SK-N-SH treated with all-trans-retinoic acid at 6 μM for 48 hours (cell line): ENCODE data around the gene PPP1R16B.

Experiments
- ATAC-seq: fragments of 200-7000 bp; cut with Tn5 transposase; 3 replicates; pipeline ENCODE4 v1.9.1; 2020; ENCODE audit warnings: mild to moderate bottlenecking, moderate library complexity
- ARNTL ChIP-seq: fragments of 450-650 bp; formaldehyde crosslinking; IDR thresholded peaks from 2 replicates; pipeline ENCODE4 v1.5.0; 2020; ENCODE audit warnings: low read depth, mild to moderate bottlenecking, moderate library complexity, borderline replicate concordance
- BACH2 ChIP-seq: fragments of 250-450 bp; sonication (Bioruptor Pico); IDR thresholded peaks from 2 replicates; pipeline ENCODE4 v1.9.0; 2021; ENCODE audit warnings: mild to moderate bottlenecking, borderline replicate concordance
- CSDC2 ChIP-seq: fragments of 250-450 bp; sonication (Bioruptor Pico); IDR thresholded peaks from 2 replicates; pipeline ENCODE4 v1.5.0; 2020; ENCODE audit warnings: mild to moderate bottlenecking, moderate library complexity
- CSRNP3 ChIP-seq: fragments of 250-450 bp; sonication (Bioruptor Pico); IDR thresholded peaks from 2 replicates; pipeline ENCODE4 v1.5.1; 2021; ENCODE audit warnings: mild to moderate bottlenecking, moderate library complexity
- ESRRG ChIP-seq: fragments of 250-450 bp; sonication (Bioruptor Pico); IDR thresholded peaks from 2 replicates; pipeline ENCODE4 v1.6.1; 2021; ENCODE audit warnings: mild to moderate bottlenecking
- GLIS3 ChIP-seq: fragments of 250-450 bp; sonication (Bioruptor Pico); IDR thresholded peaks from 2 replicates; pipeline ENCODE4 v1.5.0; 2020; ENCODE audit warnings: mild to moderate bottlenecking, moderate library complexity
- OSR1 ChIP-seq: fragments of 250-450 bp; sonication (Bioruptor Pico); IDR thresholded peaks from 2 replicates; pipeline ENCODE4 v1.8.0; 2022; ENCODE audit warnings: moderate library complexity, mild to moderate bottlenecking, inconsistent platforms
- PATZ1 ChIP-seq: fragments of 250-450 bp; sonication (Bioruptor Pico); IDR thresholded peaks from 2 replicates; pipeline ENCODE4 v1.8.0; 2020; ENCODE audit warnings: mild to moderate bottlenecking, moderate library complexity, borderline replicate concordance
- PPARA ChIP-seq: fragments of 250-450 bp; sonication (Bioruptor Pico); IDR thresholded peaks from 2 replicates; pipeline ENCODE4 v1.5.0; 2020; ENCODE audit warnings: mild to moderate bottlenecking, borderline replicate concordance
- RARB ChIP-seq: fragments of 250-450 bp; sonication (Bioruptor Pico); IDR thresholded peaks from 2 replicates; pipeline ENCODE4 v1.8.0; 2021; ENCODE audit warnings: mild to moderate bottlenecking, moderate library complexity
- SNAI2 ChIP-seq: fragments of 250-450 bp; sonication (Bioruptor Pico); IDR thresholded peaks from 2 replicates; pipeline ENCODE4 v1.5.0; 2020; ENCODE audit warnings: mild to moderate bottlenecking, moderate library complexity
- TCF4 ChIP-seq: fragments of 250-450 bp; sonication (Bioruptor Pico); IDR thresholded peaks from 2 replicates; pipeline ENCODE4 v1.8.0; 2021; ENCODE audit warnings: mild to moderate bottlenecking, moderate library complexity, borderline replicate concordance
- TOX ChIP-seq: fragments of 250-450 bp; sonication (Bioruptor Pico); IDR thresholded peaks from 2 replicates; pipeline ENCODE4 v1.8.0; 2021; ENCODE audit warnings: mild to moderate bottlenecking, moderate library complexity, borderline replicate concordance
- TSHZ2 ChIP-seq: fragments of 250-450 bp; sonication (Bioruptor Pico); IDR thresholded peaks from 2 replicates; pipeline ENCODE4 v1.5.0; 2020; ENCODE audit warnings: mild to moderate bottlenecking, moderate library complexity
- ZC3H10 ChIP-seq: fragments of 250-450 bp; sonication (Bioruptor Pico); IDR thresholded peaks from 2 replicates; pipeline ENCODE4 v1.5.1; 2021; ENCODE audit warnings: mild to moderate bottlenecking, moderate library complexity
- ZFP3 ChIP-seq: fragments of 250-450 bp; sonication (Bioruptor Pico); IDR thresholded peaks from 2 replicates; pipeline ENCODE4 v1.5.0; 2020; ENCODE audit warnings: mild to moderate bottlenecking, moderate library complexity
- ZFP30 ChIP-seq: fragments of 450-650 bp; formaldehyde crosslinking; IDR thresholded peaks from 2 replicates; pipeline ENCODE4 v1.5.0; 2022; ENCODE audit warnings: mild to moderate bottlenecking, moderate library complexity
- ZNF70 ChIP-seq: fragments of 450-650 bp; formaldehyde crosslinking; IDR thresholded peaks from 2 replicates; pipeline ENCODE4 v1.5.0; 2020; ENCODE audit warnings: mild to moderate bottlenecking, moderate library complexity
- TF ChIP-seq, protein P1 (sequence below): fragments of 250-450 bp; sonication (Bioruptor Pico); IDR thresholded peaks from 2 replicates; pipeline ENCODE4 v1.5.1; 2020; ENCODE audit warnings: low read depth, mild to moderate bottlenecking, moderate library complexity

PPP1R16B gene

DNA sequence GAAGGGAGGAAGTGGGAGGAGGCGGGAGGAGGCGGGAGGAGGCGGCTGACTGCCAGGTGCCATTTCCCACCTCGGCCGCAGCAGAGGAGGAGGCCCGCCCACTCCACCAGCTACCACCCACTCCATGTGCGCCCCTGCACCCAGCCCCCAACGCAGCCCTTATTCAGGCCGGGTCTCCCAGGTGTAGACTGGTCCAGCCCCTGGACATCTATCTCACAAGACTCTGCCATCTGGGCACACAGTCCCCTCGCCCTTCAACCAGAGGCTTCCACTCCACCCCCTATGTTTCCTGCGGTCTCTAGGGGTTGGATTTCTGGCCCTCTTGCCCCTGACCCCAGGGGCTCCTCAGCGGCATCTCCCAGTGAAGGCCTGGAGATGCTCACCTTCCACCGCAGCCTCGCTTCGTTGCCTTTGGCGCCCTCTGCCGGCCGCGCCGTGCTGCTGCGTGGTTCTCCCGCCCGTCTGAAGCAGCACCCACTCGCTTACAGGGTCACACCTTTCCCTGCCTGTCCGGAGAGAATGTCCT is 88.1 kb downstream of the PPP1R16B start:
- no peak for TF ChIP-seq CSRNP3 (CRISPR knock-in tag)
- no peak for TF ChIP-seq PATZ1
- peak; percentile 95 for ATAC-seq

DNA sequence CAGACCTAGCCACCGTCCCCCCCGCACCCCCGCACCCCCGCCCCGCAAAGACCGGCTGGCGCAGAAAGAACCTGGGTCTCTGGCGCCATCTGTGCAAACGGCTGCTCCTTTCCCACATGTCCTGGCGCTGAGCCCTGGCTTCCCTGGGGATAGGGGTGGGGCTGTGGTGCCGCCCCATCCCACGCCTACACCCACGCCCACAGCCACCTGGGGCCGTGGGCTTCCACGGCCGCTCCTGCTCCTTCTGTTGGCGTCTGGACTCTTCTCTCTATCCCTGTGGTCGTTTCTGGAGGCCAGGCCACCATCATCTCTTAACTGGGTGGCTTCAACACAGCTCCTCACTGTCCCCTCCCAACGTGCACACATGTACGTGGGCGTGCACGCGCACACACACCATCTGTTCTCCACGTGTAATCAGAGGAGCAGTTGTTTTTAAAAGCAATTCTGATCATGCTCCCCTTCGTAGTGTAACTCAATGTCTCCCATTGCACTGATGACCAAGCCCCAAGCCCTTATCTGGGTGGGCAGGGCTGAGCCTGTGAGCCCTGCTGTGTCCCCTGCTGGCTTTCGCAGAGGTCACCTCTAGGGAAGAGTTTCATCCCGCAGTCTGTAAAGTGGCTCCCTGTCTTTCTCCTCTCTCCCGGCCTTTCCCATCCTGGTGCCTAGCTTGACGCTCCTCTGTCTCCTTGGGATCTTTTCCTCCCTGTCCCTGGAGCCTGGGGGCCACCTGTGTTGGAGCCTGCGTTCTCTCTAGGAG is 88.8 kb downstream of the PPP1R16B start:
- TF ChIP-seq CSRNP3 (CRISPR knock-in tag) = no peak
- TF ChIP-seq TCF4 = peak; percentile 40; the same call in 1 of the 2 replicates
- ATAC-seq = peak; percentile 69

DNA sequence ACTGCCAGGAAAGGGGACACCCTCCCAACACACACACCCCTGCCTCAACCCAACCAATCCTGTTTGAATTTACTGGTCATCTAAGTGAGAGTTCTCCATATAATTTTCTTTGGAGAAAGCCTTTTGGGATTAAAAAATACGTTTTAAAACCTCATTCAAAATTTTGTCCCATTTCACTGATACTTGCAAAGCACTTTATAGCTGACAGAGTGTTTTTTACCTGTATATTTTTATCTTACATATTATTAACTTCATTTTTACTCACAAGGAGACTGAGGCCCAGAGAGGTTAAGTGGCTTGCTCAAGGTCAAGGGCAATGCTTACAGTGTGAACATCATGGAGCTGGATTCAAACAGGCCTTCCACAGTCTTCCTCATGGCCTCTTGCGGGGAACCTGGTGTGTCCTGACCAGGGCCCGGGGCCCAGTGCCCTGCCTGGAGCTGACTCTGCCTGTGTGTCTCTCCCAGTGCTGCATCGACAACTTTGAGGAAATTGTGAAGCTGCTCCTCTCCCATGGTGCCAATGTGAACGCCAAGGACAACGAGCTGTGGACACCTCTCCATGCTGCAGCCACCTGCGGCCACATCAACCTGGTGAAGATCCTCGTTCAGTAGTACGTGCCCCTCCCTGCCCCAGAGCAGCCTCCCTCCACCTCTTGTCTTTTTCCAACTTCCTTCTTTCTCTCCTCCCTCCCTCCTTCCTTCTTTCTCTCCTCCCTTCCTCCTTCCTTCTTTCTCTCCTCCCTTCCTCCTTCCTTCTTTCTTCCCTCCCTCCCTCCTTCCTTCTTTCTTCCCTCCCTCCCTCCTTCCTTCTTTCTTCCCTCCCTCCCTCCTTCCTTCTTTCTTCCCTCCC is 89.8 kb downstream of the PPP1R16B start:
- TF ChIP-seq PPARA = no peak
- TF ChIP-seq ARNTL (CRISPR knock-in tag) = no peak
- no peak for TF ChIP-seq CSDC2
- no peak for TF ChIP-seq ZFP30 (CRISPR knock-in tag)
- TF ChIP-seq GLIS3 (CRISPR knock-in tag) = no peak
- TF ChIP-seq ZFP3 = no peak
- no peak for TF ChIP-seq TCF4
- no peak for TF ChIP-seq TSHZ2 (CRISPR knock-in tag)
- no peak for TF ChIP-seq ESRRG (CRISPR knock-in tag)
- TF ChIP-seq RARB = no peak
- TF ChIP-seq SNAI2 (CRISPR knock-in tag) = no peak
- TF ChIP-seq TOX (CRISPR knock-in tag) = no peak
- TF ChIP-seq CSRNP3 (CRISPR knock-in tag) = no peak
- TF ChIP-seq ZC3H10 (CRISPR knock-in tag) = no peak
- TF ChIP-seq OSR1 (CRISPR knock-in tag) = no peak
- TF ChIP-seq, protein P1, sequence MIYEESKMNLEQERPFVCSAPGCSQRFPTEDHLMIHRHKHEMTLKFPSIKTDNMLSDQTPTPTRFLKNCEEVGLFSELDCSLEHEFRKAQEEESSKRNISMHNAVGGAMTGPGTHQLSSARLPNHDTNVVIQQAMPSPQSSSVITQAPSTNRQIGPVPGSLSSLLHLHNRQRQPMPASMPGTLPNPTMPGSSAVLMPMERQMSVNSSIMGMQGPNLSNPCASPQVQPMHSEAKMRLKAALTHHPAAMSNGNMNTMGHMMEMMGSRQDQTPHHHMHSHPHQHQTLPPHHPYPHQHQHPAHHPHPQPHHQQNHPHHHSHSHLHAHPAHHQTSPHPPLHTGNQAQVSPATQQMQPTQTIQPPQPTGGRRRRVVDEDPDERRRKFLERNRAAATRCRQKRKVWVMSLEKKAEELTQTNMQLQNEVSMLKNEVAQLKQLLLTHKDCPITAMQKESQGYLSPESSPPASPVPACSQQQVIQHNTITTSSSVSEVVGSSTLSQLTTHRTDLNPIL (CRISPR knock-in tag) = no peak
- no peak for TF ChIP-seq ZNF70 (CRISPR knock-in tag)
- TF ChIP-seq BACH2 (CRISPR knock-in tag) = no peak
- no peak for ATAC-seq
